HG03521 (cell line): ENCODE data around the gene SRSF3.
"Not testable (repeated sequence)": the region's sequence is repeated elsewhere in the genome, so short reads cannot be mapped to it uniquely, and the experiment has no call there.

Source experiments
- ATAC-seq: cut with Tn5 transposase; IDR thresholded peaks from one replicate; pipeline ENCODE4 v1.9.1; 2021; ENCODE audit warnings: mild to moderate bottlenecking, moderate library complexity; ENCODE audit not compliant: unreplicated experiment

SRSF3 gene

GRCh38 chr6:36574679-36575078, 19.5 kb upstream of the SRSF3 start:
- ATAC-seq = no peak

DNA sequence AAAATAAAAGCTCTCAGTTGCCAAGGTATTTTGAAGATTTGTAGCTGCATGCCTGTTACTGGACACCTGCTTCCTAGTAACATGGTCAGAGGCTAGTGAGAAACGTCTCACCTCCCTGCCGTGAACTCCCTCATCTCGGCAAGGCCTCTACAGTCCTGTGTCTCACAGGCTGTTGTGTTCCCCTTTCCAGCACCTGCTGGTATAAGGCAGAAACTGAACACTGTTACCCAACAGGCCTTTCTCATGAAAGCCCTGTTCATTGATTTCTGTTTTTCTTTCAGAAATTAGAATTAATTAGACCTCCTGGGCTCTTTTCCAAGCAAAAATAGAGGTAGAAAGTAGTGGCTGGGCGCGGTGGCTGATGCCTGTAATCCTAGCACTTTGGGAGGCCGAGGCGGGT, 17.6 kb upstream of the SRSF3 start:
- no peak for ATAC-seq

GRCh38 chr6:36577301-36577700, 16.9 kb upstream of the SRSF3 start:
- ATAC-seq = no peak

- no peak for ATAC-seq
Measured at GRCh38 chr6:36578030-36578429, 16.1 kb upstream of the SRSF3 start.

- no peak for ATAC-seq
Measured at GRCh38 chr6:36578431-36578830, 15.7 kb upstream of the SRSF3 start.

- no peak for ATAC-seq
Measured at GRCh38 chr6:36580184-36580526, 14.0 kb upstream of the SRSF3 start.

DNA sequence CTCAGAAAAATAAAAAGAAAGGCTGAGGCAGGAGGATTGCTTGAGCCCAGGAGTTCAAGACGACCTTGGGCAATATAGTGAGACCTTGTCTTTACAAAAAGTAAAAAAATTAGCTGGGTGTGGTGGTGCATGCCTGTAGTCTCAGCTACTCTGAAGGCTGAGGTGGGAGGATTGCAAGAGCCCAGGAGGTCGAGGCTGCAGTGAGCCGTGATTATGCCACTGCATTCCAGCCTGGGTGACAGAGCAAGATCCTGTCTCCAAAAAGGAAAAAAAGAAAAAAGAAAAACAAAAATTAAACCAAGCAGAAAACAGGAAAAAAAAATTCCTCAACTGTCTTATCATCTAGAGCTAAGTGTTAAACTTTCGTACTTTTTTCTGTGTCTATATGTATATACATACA, 12.4 kb upstream of the SRSF3 start:
- no peak for ATAC-seq

DNA sequence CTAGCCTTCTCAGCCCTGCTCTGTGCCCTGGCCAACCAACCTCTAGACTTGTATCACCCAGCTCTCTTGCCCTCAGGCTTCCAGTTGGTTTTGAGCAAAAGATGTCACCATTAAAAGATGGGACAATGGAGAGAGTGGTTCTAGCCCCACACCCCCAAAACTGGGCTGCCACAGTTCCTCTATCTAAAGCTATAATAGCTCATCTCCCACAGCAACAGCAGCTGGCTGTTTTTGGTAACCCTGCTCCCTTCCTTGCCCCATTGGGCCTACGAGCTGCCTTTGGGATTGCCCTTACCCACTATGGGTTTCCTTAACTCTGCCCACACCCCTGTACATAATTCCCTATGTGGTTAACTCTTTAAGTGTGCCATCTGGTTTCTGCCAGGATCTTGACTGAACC, 7.6 kb upstream of the SRSF3 start:
- ATAC-seq = no peak

DNA sequence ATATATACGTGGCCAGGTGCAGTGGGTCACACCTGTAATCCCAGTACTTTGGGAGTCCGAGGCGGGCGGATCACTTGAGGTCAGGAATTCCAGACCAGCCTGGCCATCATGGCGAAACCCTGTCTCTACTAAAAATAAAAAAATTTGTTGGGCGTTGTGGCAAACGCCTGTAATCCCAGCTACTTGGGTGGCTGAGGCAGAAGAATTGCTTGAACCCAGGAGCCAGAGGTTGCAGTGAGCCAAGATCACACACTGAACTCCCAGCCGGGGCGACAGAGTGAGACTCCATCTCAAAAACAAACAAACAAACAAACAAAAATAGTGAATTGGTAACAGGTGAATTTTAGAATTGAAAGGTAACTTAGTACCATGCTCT, 5.1 kb upstream of the SRSF3 start:
- not testable (repeated sequence) for ATAC-seq

DNA sequence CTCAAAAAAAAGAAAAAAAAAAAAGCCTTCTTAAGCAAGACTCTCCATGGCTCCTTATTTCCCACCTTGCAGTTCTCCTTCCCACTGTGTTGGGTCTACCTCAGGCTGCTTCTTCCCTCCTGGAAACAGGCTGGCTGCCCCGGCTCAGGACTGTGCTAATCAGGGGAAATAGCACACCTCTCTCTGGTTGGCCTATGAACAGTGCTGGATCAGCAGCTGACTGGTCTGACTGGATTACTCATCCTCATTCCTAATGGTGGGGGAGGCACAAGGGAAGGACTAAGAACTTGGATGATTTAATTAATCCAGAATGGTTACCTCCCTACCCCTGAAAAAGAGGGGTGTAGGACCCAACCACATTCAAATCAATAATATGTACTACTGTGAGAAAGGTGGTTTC, 3.9 kb upstream of the SRSF3 start:
- ATAC-seq = no peak

DNA sequence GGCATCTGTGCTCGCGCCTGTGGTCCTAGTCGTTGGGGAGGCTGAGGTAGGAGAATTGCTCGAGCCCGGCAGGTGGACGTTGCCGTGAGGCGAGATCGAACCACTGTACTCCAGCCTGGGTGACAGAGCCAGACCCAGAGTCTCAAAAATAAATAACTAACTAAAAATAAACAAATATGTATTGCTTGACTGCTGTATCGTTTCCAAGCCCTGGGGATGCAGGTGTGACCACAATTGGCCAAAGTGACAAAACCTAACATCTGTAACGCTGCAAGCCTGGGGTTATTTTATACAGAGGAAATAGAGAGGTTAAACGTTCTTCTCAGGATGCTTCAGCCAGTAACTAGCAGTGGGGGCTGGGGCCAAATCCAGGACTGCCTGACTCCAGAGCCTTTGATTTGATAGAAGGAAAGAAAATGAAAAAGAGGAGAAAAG, 1.9 kb upstream of the SRSF3 start:
- peak; percentile 26 for ATAC-seq

- ATAC-seq = no peak
Measured at GRCh38 chr6:36593569-36594028, 563 bp upstream of the SRSF3 start.

DNA sequence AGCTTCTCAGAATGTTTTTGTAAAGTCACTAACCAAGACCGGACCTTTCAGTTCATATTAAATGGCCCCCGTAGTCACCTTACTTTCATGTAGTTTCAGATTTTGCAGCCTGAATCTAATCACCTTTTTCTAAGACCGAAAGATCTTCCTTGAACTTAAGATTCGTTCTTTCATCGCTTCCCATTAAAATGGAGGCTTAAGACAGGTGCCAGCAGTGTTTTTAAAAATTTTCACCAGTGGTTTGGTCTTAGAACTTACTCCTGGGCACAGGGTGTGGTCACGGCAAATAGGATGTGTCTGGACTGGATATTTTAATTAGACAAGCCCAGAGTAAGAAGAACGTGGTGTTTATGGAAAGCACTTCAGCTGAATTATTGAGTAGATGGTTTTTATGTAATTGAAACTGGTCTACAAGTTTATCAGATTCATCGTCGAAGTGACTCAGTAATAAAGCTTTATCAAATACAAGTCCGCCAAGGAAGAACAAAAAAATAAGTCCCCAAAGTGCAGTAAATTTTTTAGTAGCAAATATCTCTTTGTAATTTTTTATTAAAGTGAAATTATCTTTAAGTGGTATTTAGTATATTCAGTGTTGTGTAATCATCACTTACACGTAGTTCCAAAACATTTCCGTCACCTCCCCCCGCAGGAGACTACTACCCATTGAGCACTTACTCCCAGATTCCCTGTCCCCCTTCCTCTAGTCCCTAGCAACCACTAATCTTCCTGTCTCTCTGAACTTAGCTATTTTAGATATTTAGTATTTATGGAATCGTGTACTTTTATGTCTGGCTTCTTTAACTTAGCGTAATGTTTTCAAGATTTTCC, 868 bp downstream of the SRSF3 start:
- no peak for ATAC-seq

GRCh38 chr6:36596356-36596755, 2.2 kb downstream of the SRSF3 start:
- no peak for ATAC-seq

- no peak for ATAC-seq
Measured at GRCh38 chr6:36597775-36598174, 3.6 kb downstream of the SRSF3 start.

DNA sequence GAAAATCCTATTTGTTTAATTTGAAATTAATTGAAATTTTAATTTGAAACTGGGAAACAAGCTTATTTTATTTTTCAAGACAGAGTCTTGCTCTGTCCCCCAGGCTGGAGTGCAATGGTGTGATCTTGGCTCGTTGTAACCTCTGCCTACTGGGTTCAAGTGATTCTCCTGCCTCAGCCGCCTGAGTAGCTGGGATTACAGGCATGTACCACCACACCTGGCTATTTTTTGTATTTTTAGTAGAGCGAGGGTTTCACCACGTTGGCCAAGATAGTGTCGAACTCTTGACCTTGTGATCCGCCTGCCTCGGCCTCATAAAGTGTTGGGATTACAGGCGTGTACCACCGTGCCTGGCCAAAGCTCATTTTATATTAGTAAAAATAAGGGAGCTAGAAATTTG, 4.2 kb downstream of the SRSF3 start:
- no peak for ATAC-seq

- no peak for ATAC-seq
Measured at GRCh38 chr6:36598739-36599318, 4.7 kb downstream of the SRSF3 start.

DNA sequence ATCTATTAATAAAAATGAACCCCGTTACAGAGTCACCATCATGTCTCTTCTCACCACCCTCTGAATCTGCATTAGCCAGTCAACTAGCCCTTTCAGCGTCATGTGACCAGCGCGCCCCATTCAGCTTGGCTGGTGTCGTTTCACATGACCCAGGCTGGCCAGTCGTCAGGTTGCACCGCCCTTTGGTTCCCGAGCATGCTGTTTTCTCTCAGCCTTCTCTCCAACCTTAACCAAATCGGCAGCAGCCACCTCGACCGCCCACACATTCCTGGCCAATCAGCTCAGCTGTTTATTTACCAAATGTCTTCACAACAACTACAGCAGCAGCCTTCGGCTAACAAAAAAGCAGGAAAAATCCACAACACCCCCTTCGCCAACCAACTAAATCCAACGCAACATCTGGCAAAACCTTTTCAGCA, 5.6 kb downstream of the SRSF3 start:
- ATAC-seq = no peak

DNA sequence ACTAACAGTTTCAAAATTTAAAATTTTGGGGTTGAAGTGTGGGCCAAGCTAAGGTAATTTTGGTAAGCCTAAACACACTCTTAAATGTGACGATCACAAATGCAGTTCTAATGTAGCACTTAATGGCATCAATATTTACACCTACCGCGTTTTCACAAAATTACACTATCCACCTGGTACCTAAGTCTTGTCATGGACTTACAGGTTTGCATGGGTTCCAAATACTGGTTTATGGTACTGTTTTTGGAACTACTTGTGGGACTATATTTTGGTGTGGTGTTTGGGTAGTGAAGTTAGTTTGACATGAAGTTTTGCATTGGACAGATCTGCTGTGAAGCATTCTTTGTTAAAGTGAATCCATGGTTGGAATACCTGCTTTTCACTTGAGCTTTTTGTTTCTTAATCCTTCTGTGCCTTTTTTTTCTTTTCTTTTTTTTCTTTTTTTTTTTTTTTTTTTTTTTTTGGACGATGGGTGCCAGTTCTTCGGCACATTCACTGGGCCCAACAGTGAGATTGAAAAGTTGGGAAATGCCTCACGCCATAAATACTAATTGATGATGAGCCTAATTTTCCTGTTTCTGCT, 6.5 kb downstream of the SRSF3 start:
- no peak for ATAC-seq

DNA sequence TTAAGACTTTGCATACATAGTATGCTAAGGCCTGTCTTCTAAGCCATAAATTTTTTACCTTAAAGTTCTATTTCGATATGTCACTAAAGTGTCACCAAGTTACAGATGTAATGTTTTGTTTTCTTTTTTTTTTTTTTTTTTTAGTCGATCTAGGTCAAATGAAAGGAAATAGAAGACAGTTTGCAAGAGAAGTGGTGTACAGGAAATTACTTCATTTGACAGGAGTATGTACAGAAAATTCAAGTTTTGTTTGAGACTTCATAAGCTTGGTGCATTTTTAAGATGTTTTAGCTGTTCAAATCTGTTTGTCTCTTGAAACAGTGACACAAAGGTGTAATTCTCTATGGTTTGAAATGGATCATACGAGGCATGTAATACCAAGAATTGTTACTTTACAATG, 7.7 kb downstream of the SRSF3 start:
- ATAC-seq = not testable (repeated sequence)

DNA sequence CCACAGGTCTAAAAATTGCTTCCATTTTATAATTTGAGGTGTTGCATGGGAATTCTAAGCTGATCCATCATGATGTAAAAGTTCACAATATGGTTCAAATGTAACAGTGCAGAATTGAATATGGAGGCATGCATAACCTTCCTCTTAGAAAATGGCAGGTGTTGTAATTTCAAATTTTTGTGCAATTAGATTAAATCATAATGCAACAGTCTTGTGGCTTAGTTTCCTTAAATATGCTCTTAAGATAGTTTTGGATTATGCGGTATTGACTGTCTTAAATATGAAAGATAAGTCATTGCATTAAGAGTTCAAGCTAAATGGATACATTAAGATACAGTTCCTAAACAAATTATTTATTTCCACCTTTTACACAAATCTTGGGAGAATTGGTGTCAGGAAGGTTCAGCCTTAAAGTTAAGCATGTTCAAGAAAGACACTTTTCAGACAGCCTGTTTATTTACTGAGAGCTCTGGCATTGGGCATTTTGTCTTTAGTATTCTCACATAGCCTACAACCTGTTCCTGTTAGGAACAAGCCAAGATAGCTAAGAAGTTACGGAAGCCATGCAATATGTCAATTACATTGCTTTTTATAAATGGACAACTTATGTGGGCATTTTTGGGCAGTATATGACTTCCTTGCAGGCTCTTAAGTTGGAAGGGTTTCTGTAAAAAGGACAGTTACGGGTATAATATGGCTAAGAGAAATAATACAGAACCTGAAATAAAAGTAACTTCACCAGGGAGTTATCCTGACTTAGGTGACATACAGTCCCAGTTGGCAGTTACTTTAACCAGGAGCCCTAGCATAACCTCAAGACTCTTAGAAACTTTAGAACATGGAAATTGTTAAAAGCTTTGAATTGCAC, 9.3 kb downstream of the SRSF3 start:
- ATAC-seq = no peak
